GM12873 (cell line): ENCODE measurements around the gene AFDN.

Experiments
- TF ChIP-seq, protein P1 (sequence below): IDR thresholded peaks from 2 replicates; pipeline ENCODE4 v1.5.1; 2012; ENCODE audit warnings: low read depth, mild to moderate bottlenecking, moderate library complexity, low read length, control low read depth; ENCODE audit not compliant: insufficient read depth; ENCODE audit errors: missing control alignments

AFDN gene, protein sequence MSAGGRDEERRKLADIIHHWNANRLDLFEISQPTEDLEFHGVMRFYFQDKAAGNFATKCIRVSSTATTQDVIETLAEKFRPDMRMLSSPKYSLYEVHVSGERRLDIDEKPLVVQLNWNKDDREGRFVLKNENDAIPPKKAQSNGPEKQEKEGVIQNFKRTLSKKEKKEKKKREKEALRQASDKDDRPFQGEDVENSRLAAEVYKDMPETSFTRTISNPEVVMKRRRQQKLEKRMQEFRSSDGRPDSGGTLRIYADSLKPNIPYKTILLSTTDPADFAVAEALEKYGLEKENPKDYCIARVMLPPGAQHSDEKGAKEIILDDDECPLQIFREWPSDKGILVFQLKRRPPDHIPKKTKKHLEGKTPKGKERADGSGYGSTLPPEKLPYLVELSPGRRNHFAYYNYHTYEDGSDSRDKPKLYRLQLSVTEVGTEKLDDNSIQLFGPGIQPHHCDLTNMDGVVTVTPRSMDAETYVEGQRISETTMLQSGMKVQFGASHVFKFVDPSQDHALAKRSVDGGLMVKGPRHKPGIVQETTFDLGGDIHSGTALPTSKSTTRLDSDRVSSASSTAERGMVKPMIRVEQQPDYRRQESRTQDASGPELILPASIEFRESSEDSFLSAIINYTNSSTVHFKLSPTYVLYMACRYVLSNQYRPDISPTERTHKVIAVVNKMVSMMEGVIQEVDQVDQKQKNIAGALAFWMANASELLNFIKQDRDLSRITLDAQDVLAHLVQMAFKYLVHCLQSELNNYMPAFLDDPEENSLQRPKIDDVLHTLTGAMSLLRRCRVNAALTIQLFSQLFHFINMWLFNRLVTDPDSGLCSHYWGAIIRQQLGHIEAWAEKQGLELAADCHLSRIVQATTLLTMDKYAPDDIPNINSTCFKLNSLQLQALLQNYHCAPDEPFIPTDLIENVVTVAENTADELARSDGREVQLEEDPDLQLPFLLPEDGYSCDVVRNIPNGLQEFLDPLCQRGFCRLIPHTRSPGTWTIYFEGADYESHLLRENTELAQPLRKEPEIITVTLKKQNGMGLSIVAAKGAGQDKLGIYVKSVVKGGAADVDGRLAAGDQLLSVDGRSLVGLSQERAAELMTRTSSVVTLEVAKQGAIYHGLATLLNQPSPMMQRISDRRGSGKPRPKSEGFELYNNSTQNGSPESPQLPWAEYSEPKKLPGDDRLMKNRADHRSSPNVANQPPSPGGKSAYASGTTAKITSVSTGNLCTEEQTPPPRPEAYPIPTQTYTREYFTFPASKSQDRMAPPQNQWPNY (N-terminal part only)

DNA sequence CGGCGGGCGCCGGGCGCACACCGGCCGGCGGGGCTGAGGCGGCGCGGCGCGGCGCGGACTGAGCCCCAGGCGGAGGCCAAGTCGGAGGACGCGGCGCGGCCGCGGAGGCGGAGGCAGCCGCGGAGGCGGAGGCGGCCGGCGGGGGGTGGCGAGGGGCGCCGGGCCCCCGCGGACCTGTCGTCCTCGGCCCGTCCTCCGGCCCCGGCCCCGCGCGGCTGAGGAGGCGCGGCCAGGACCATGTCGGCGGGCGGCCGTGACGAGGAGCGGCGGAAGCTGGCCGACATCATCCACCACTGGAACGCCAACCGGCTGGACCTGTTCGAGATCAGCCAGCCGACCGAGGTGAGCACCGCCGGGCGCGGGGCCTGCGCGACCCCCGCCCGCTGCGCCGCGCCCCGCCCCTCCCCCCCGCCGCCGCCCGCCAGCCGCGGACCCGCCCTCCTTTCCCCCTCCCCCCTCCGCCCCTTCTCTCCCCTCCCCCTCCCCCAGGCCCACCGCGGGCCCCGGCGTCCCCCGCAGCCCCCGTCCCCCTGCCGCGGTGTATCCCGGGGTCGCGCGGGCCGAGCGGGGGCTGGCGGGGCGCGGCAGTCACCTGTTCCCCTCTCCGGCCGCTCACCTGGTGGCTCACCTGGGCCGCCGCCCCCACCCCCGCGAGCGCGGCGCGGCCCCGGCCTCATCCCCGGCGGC is at the start of gene AFDN:
Gene AFDN, plus strand, starts transcription at position 16 of the 687 bp plus-strand sequence. Its CDS starts 222 bp downstream, at position 238.
- TF ChIP-seq, protein P1, sequence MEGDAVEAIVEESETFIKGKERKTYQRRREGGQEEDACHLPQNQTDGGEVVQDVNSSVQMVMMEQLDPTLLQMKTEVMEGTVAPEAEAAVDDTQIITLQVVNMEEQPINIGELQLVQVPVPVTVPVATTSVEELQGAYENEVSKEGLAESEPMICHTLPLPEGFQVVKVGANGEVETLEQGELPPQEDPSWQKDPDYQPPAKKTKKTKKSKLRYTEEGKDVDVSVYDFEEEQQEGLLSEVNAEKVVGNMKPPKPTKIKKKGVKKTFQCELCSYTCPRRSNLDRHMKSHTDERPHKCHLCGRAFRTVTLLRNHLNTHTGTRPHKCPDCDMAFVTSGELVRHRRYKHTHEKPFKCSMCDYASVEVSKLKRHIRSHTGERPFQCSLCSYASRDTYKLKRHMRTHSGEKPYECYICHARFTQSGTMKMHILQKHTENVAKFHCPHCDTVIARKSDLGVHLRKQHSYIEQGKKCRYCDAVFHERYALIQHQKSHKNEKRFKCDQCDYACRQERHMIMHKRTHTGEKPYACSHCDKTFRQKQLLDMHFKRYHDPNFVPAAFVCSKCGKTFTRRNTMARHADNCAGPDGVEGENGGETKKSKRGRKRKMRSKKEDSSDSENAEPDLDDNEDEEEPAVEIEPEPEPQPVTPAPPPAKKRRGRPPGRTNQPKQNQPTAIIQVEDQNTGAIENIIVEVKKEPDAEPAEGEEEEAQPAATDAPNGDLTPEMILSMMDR = no peak

DNA sequence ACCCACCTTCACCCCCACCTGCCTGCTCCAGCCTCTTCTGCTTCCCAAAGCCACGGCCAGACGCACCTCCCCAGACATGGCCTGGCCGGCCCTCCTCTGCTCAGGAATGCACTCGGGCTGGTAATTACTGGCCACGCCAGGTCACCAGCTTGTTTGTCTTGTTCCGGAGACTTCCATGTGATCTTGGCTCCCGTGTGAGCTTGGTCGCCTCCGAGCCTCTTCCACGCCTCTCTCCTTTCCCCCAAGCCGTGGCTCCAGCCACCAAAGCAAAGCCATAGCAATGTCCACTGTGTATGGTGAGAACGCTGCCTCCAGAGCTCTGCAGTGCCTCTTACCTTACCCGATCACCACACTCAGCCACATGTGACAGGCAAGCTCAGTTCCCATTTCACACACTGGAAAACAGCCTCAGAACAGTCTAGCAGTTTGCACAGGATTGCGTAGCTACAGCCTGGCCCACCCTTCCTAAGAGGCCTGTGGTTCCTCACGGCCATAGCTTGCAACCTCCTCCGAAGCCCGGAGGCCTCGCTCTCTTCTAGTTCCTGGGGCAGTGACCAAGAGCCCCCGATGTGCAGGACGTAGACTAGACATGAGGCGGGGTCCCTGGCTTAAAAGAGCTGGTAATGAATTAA is 48.1 kb upstream of the AFDN start:
- TF ChIP-seq, protein P1 = no peak

DNA sequence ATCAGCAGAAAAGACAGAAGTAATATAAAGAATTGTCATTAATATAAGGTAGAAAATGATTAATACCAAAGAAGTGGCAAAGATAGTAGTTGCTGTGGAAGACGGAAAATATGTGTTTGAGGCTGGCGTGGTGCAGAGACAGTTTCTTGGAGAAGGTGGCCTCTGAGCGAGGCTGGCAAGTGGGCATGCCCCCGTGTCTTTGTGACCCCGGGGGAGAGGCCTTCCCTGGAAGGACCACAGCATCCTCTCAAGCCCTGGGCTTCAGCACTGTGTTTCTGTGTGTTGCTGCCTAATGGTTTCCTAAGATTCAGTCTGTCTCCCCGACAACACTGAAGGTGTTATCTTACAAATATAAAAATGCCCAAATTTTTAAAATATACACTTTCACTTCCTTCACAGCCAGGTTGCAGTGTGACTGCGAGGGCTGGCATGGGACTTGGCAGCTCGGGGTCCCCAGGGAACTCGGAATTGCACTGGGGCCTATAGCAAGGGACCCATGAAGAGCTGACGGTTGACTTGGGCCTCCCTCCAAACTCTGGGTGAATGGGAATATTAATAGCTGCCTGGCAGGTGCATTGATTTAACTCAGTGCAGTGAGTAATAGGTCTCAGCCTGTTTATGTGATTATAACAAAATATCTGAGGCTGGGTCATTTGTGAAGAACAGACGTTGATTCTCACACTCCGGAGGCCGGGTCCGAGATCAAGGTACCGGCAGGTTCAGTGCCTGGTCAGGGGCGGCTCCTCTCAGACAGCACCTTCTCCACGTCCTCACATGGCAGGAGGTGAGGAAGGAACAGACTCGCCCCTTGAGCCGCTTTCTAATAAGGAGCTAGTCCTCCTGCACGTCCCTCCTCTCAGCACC is 47.4 kb upstream of the AFDN start:
- TF ChIP-seq, protein P1 = no peak

DNA sequence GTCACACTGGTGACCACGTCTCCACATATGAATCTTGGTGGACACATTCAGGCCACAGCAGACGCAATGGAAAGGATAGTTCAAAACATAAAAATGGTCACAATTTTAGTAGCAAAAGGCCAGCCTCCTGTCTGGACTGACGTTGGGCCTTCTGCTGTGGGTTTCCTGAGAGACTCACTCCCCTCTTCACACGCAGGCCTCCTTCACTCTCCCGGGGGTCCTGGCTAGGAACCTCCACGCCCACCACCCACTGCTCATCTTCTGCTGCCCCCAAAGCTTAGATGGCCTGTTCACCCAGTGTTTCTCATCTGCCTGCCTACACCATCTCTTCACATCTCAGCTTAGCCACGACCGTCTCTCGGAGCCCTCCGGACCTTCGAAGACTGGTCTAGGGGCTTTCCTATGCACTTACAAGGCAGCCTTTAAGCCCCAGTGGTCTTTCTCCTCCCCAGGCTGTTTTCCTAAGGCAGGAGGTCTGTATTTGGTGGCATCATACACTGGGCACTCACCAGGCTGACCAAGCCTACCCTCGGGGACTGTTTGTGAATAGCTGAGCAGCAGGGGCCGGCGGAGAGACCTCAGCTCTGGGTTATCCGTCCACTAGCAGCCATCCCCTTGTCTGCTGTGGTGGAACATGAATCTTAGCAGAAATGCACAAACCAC is 46.6 kb upstream of the AFDN start:
- TF ChIP-seq, protein P1 = no peak

DNA sequence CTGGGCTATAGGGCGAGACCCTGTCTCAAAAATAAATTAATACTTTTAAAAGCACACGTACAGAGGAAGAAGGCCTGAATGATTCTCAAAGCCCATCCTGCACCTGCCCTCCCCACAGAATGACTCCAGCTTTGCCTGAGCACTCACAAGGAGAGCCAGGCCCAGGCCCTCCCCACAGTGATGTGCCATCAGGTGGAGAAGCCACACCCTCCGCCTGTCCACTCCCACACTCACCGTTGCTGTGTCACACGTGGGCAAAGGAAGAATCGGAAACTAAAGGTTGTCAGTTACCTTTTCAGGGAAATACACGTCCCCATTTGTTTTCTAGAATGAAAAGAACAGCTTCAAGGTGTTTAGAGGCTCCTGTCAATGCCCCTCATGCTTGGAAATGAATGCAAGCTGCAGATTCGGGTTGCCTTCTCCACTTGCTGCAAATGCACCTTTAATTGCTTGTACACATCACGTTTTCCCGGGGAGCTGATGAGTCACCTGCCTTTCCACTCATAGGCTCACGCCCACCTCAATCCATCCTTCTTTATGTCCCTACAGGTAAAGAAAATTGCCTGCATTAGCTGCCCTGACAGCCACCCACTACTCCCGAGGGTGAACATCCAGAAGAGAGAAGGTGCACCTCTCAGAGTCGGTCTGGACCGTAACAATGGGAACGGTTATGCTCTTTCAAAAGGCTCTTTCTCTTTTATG is 45.5 kb upstream of the AFDN start:
- TF ChIP-seq, protein P1 = no peak
